ENCODE results near the gene HJURP.

HJURP gene

DNA sequence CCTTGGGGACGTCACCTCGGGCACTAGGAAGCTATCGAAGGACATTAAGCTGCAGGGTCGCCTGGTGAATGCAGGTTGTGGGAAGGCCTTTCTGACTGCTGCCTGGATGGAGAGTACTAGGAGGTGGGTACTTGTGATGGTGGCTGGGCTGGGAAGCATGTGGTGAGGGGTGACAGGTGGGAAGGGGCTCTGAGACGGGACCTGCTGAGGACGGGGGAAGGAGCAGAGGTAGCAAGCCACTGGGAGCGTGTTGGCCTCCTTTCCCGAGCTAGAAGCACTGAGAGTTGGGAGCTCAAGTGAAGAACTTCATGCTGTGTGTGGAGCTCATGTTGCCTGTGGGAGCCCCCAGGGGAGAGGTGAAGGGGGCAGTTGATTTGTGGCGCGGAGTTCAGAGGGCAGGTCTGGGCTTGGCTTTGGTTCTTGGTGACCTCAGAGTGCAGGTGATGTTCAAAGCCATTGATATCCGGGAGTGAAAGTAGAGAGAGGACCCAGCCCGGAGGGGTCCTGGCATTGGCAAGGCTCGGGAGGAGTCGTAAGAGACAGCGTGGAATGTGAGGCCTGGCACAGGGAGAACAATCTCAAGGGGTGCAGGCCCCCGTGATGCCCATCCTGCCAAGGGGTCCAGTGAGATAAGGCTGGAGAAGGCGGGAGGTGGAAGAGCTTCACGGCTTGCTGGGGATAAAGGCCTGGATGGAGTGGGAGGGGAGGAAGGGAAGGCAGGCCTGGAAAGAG, 63.0 kb downstream of the HJURP start:
- DNase-seq: no peak

DNA sequence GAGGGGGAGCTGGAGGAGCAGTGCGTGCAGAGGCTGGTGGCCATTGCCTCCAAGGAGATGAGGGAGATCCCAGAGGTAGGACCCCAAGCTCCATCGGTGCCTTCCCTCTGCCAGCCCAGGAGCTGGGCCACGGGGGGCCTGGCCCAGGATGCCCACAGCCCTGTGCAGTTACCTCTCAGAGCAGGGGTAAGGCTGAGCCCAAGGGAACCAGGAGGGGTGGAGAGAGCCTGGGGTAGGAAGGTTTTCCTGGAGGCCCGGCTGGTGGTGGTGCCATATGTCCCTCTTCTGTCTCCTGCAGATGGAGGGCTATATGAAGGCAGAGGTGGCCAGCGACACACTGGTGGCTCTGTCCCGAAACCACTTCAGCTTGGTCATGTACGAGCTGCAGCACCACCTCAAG, 64.8 kb downstream of the HJURP start:
- no peak for DNase-seq

All from NCI-H2029 treated with DMSO at 0.1 percent for 48 hours (cell line).